GM10266 (cell line): Measurements from ENCODE around the gene OLFM3.

Source experiments
- DNase-seq: peaks from one replicate; pipeline ENCODE4 v3.0.0; 2012; ENCODE audit errors: extremely low spot score
- CTCF ChIP-seq: IDR thresholded peaks from 2 replicates; pipeline ENCODE4 v1.5.1; 2012; ENCODE audit warnings: mild to moderate bottlenecking, low read depth; ENCODE audit not compliant: control insufficient read depth, insufficient read depth; ENCODE audit errors: missing control alignments

Gene OLFM3

GRCh38 chr1:101953623-101954022 is 43.1 kb downstream of the OLFM3 start:
- DNase-seq = no peak
- no peak for TF ChIP-seq CTCF

- no peak for DNase-seq
Measured at GRCh38 chr1:101945884-101946283, 50.8 kb downstream of the OLFM3 start.

GRCh38 chr1:101943237-101943636 is 53.5 kb downstream of the OLFM3 start:
- TF ChIP-seq CTCF = no peak
- no peak for DNase-seq

More at GRCh38 chr1:101945884-101946283, 50.8 kb downstream of the OLFM3 start:
- no peak for TF ChIP-seq CTCF

GRCh38 chr1:101942516-101943193 is 54.1 kb downstream of the OLFM3 start:
- TF ChIP-seq CTCF = no peak
- DNase-seq = no peak

GRCh38 chr1:101938681-101939080 is 58.0 kb downstream of the OLFM3 start:
- no peak for TF ChIP-seq CTCF

GRCh38 chr1:101929343-101929742 is 67.4 kb downstream of the OLFM3 start:
- no peak for DNase-seq
- TF ChIP-seq CTCF = no peak

More at GRCh38 chr1:101938681-101939080, 58.0 kb downstream of the OLFM3 start:
- no peak for DNase-seq

GRCh38 chr1:101928829-101929228 is 67.9 kb downstream of the OLFM3 start:
- DNase-seq = no peak
- no peak for TF ChIP-seq CTCF
